GM13976 (cell line): ENCODE measurements around the gene EIF4E1B.

ENCODE experiments used
- DNase-seq: peaks from one replicate; pipeline ENCODE4 v3.0.0; 2012; ENCODE audit warnings: low spot score
- CTCF ChIP-seq: IDR thresholded peaks from 2 replicates; pipeline ENCODE4 v1.5.1; 2012; ENCODE audit warnings: borderline replicate concordance, mild to moderate bottlenecking; ENCODE audit not compliant: insufficient read depth; ENCODE audit errors: extremely low read depth, missing control alignments, control extremely low read depth
- in situ Hi-C: fragments of 300-500 bp; cut with MboI; formaldehyde crosslinking; loops from one replicate; pipeline ENCODE4 v1.12.0; 2022; ENCODE audit warnings: low sequenced_read_pairs, mixed read lengths, inconsistent platforms; ENCODE audit not compliant: unreplicated experiment

The EIF4E1B gene

GRCh38 chr5:176673651-176674583 is 43.4 kb downstream of the EIF4E1B start:
- DNase-seq, result peak; percentile 24
- no peak for TF ChIP-seq CTCF
- in situ Hi-C loops, result loop anchor here (25.0 kb wide), 1 partner anchor 288 kb away; no protein-coding TSS in a partner anchor

GRCh38 chr5:176674799-176675198 is 44.3 kb downstream of the EIF4E1B start:
- TF ChIP-seq CTCF, result no peak
- in situ Hi-C loops, result loop anchor here (25.0 kb wide), 1 partner anchor 288 kb away; no protein-coding TSS in a partner anchor
- DNase-seq, result no peak

GRCh38 chr5:176675676-176676360 is 45.3 kb downstream of the EIF4E1B start:
- TF ChIP-seq CTCF, result no peak
- DNase-seq, result no peak
- in situ Hi-C loops, result no loop called here

DNA sequence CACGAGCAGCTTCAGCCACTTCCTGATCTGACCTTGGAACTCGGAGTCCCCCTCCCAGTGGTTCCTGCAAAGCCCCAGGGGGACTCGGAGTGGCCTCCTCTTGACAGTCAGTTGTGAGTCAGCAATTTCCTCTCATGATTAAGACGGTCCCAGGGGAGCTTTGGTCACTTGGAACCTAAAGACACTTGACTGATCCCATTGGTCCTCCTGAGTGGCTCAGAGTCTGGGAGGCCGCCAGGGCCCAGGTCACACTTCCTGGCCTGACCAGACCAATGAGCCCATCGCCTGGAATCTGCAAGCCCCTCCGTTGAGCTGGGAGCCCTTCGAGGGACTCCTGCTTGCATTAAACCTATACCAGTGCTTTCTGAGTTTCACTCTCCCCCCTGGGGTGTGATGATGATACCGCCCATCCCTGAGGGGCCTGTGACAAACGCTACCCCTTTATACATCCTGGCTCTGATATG is 45.9 kb downstream of the EIF4E1B start:
- TF ChIP-seq CTCF, result no peak
- DNase-seq, result peak; percentile 71
- in situ Hi-C loops, result no loop called here

- in situ Hi-C loops, result no loop called here
- no peak for TF ChIP-seq CTCF
These were observed 46.9 kb downstream of the EIF4E1B start for GRCh38 chr5:176677209-176677939.

GRCh38 chr5:176678584-176678983 is 48.1 kb downstream of the EIF4E1B start:
- in situ Hi-C loops, result no loop called here
- no peak for TF ChIP-seq CTCF
- no peak for DNase-seq

More at GRCh38 chr5:176677209-176677939, 46.9 kb downstream of the EIF4E1B start:
- no peak for DNase-seq
